Omental fat pad (tissue), 4 donors: ENCODE results near the gene SLC25A1. TPM values are rescaled to one million over a fixed set of nuclear protein-coding genes. Genes with fewer than 3 reads are reported as not detected.
"Not testable (repeated sequence)": the region's sequence is repeated elsewhere in the genome, so short reads cannot be mapped to it uniquely, and the experiment has no call there.

Experiments
- ATAC-seq: fragments of 150-250 bp; one replicate; pipeline ENCODE4 v1.9.1; 2016; ENCODE audit warnings: mild to moderate bottlenecking, moderate library complexity; ENCODE audit not compliant: low FRiP score
- DNase-seq: peaks from one replicate; pipeline ENCODE4 v3.0.0-alpha.2; 2019; ENCODE audit warnings: low spot score
- total RNA-seq, 4 donors: library from RNA; depleted of rRNA; stranded (reverse); fragments of >200 nt; gene quantifications; one replicate each; pipeline ENCODE4 v1.1.0, GENCODE V29; 2016
- TF ChIP-seq, protein P1 (sequence below), 3 donors: fragments of 450-650 bp; IDR thresholded peaks; one replicate each; pipeline ENCODE4 v1.5.1; 2016 to 2017; ENCODE audit warnings: antibody characterized with exemption in 3 of 3, mild to moderate bottlenecking in 3 of 3, moderate library complexity in 2 of 3

The SLC25A1 gene
- total RNA-seq, 4 donors from 2014 or later: 76.4 to 135 (median 97.4) TPM

DNA sequence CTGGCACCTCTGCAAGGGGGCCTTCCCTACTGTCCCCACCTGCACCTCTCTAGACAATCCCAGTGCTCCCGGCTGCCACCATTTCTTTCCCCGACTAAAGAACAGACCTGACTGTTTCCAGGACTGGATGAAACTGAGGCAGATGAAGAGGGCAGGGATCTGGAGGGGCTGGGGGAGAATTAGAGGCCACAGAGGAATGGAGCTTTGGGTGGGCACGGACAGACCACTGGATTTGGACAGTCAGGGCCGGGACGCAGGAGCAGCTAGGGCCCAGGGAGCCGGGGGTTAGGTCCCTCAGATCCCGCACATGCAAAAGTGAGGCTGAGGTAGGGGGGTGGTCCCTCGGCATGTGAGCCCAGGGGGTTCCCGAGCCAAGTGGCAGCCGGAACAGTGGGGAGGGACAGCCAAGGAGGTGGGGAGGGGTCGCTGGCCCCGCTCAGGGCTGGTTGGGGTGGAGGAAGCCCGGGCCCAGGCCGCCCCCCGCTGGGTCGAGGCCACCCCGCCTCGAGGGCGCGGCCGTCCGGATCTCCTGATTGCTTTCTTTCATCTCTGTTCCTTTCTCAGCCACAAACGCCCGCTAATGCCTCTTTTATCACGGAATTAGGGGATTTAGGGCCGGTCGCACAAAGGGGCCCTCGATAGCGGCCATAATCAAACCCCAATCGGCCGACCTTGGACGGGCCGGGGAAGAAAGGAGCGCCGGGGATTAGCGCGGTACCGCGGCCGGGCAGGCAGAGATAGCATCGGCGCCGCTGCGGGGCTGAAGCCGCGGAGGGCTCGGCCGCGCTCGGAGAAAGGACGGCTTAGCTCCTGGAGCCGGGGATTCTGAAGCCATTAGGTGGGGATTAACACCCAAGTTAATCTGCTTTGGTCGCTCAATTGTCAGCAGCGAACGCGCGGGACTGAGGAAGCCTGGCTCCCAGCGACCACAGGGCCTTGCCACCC lies 9.3 kb downstream of the SLC25A1 start:
- DNase-seq (no peak), ATAC-seq (no peak)
- TF ChIP-seq, protein P1, sequence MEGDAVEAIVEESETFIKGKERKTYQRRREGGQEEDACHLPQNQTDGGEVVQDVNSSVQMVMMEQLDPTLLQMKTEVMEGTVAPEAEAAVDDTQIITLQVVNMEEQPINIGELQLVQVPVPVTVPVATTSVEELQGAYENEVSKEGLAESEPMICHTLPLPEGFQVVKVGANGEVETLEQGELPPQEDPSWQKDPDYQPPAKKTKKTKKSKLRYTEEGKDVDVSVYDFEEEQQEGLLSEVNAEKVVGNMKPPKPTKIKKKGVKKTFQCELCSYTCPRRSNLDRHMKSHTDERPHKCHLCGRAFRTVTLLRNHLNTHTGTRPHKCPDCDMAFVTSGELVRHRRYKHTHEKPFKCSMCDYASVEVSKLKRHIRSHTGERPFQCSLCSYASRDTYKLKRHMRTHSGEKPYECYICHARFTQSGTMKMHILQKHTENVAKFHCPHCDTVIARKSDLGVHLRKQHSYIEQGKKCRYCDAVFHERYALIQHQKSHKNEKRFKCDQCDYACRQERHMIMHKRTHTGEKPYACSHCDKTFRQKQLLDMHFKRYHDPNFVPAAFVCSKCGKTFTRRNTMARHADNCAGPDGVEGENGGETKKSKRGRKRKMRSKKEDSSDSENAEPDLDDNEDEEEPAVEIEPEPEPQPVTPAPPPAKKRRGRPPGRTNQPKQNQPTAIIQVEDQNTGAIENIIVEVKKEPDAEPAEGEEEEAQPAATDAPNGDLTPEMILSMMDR (IDR thresholded peaks at IDR 0.05): no peak

DNA sequence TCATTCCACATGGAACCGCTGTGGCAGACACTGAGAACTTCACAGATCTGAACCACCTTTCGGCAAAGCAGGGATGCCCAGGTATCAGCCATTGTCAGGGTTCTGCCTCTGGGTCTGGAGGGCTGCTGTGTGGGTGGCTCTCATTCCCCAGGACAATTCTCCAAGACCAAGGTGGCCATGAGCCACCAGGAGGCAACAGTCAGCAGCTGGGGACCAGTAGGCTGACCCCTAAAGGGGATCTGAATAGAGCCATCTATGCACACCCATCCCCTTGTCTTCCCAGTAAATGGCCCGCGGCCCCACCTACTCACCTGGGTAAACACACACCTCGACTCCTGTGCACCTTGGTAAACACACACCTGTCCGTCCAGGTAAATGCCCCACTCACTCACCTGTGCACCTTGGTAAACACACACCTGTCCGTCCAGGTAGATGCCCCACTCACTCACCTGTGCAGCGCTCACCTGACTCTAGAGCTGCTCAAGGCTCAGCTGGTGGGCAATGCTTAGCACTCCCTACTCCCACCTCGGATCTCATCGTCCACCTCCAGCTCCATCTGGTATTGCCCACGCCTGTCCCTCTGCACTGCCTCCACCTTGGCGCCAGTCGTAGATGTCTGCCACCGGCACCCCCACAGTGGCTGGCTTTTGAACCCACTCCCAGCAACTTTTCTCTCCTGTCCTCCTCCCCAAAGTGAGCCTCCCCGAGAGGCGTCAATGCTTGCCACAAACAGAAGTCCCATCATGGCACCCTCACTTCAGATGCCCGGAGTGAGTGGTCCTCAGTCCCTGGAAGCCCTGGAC lies 10.2 kb downstream of the SLC25A1 start:
- TF ChIP-seq, protein P1 (IDR thresholded peaks at IDR 0.05): no peak
- DNase-seq (no peak), ATAC-seq (no peak)

DNA sequence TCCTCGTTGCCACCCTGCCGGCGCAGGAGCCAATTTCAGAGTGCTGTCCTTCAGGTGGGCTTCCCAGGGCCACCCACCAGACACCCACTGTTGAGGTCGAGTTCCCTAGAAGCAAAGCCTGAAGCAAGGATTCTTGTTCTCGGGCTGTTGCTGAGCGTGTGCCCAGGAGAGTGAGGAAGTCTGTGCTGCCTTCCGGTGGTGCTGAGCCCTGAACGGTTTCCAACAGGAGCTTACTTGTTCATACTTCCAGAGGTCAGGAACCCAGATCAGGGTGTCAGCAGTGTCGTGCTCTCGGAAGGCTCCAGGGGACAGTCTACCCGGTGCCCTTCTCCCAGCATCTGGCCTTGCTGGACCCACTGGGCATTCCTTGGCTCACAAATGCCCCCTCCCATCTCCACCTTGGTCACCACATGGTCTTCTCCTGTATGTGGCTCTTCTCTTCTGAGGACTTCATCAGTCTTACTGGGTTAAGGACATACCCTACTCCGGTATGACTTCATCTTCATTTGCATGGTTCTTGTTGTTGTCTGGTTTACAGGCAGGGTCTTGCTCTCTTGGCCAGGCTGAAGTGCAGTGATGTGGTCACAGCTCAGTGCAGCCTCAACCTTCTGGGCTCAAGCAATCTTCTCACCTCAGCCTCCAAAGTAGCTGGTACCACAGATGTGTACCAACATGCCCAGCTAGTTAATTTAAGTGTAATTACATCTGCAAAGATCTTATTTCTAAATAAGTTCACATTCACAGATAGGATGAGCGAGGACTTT lies 11.2 kb downstream of the SLC25A1 start:
- TF ChIP-seq, protein P1 (IDR thresholded peaks at IDR 0.05): no peak
- no peak for ATAC-seq
- DNase-seq: no peak

DNA sequence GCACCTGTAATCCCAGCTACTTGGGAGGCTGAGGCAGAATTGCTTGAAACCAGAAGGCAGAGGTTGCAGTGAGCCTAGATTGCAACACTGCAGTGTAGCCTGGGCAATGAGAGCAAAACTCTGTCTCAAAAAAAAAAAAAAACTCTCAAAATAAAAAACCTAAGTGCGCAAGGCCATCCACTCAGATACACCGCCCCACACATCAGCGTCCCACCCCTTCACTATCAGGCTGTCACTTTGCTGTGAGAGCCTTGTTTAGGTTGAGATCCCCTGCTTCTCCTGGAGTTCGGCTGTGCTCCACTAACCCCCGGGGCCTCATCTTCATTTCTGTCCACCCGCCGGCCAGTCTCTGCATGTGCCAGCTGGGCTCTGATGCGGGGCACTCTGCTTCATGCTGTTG lies 12.1 kb downstream of the SLC25A1 start:
- TF ChIP-seq, protein P1 (IDR thresholded peaks at IDR 0.05): no peak
- DNase-seq (no peak), ATAC-seq (no peak)

DNA sequence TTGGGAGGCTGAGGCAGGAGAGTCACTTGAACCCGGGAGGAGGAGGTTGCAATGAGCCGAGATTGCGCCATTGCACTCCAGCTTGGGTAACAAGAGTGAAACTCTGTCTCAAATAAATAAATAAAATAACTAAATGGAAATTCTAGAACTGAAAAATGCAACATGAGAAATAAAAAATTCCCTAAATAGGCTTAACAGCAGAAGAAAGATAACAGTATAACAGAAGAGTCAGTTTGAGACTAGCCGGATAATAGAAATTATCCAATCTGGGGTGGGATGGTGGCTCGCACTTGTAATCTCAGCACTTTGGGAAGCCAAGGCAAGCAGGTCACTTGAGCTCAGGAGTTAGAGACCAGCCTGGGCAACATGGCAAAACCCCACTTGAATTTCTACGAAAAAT lies 14.1 kb downstream of the SLC25A1 start:
- no peak for ATAC-seq
- TF ChIP-seq, protein P1 (IDR thresholded peaks at IDR 0.05): no peak
- DNase-seq: no peak

DNA sequence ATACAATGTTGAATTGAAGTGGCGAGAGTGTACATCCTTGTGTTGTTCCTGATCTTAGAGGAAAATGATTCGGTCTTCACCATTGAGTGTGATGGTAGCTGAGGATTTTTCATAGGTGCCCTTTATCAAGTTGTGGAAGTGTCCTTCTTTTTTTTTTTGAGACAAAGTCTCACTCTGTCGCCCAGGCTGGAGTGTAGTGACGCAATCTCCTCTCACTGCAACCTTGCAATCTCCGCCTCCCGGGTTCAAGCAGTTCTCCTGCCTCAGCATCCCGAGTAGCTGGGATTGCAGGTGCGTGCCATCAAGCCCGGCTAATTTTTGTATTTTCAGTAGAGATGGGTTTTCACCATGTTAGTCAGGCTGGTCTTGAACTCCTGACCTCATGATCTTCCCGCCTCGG lies 19.9 kb downstream of the SLC25A1 start:
- not testable (repeated sequence) for DNase-seq, ATAC-seq

DNA sequence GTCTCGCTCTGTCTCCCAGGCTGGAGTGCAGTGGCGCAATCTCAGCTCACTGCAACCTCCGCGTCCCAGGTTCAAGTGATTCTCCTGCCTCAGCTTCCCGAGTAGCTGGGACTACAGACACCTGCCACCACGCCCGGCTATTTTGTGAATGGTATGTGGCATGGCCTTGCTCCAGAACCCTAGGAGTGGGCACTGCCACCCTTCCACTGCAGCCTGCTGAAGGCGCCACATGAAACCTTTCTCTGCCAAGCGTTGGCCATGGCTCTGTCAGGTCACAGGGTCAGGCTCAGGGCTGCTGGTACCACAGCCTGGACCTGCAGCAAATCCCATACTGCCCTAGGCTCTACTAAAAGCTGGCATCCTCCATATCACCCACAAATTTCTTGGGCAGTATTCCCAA lies 22.4 kb downstream of the SLC25A1 start:
- DNase-seq, ATAC-seq: not testable (repeated sequence)
